ENCODE measurements around the gene ORAI3.

DNA sequence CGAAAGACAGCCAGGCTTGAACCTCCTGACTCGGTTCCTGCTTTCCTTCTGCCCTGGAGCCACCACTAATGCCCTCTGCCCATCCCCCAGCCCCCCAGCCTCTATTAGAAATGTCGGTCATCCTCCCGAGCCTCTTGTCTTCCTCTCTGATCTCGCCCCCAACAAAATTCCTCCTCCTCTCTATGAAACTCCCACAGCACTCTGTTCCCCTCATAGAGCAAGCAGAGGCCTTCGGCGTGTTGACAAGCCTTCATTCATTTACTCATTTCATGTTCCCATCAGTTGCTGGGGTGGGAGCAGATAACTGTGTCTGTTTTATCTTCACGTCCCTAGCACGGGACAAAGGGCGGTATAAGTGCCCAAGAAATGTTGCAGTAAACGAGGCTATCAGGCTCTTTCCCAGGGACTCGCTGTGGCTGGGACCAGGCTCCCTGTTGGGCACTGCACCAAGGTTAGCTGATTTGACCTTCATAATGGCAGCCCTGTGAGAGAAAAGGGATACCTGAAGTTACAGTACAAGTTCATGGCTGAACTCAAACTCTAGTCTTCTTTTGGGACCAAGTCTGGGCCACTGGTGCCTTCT lies 17.7 kb upstream of the ORAI3 start:
- TF ChIP-seq, protein P1, sequence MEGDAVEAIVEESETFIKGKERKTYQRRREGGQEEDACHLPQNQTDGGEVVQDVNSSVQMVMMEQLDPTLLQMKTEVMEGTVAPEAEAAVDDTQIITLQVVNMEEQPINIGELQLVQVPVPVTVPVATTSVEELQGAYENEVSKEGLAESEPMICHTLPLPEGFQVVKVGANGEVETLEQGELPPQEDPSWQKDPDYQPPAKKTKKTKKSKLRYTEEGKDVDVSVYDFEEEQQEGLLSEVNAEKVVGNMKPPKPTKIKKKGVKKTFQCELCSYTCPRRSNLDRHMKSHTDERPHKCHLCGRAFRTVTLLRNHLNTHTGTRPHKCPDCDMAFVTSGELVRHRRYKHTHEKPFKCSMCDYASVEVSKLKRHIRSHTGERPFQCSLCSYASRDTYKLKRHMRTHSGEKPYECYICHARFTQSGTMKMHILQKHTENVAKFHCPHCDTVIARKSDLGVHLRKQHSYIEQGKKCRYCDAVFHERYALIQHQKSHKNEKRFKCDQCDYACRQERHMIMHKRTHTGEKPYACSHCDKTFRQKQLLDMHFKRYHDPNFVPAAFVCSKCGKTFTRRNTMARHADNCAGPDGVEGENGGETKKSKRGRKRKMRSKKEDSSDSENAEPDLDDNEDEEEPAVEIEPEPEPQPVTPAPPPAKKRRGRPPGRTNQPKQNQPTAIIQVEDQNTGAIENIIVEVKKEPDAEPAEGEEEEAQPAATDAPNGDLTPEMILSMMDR (IDR thresholded peaks at IDR 0.05): no peak
- TF ChIP-seq, protein P2, sequence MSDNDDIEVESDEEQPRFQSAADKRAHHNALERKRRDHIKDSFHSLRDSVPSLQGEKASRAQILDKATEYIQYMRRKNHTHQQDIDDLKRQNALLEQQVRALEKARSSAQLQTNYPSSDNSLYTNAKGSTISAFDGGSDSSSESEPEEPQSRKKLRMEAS (CRISPR knock-in tag; IDR thresholded peaks at IDR 0.05): no peak
- no peak for TF ChIP-seq TEAD4 (CRISPR knock-in tag; IDR thresholded peaks at IDR 0.05)
- TF ChIP-seq, protein P3, sequence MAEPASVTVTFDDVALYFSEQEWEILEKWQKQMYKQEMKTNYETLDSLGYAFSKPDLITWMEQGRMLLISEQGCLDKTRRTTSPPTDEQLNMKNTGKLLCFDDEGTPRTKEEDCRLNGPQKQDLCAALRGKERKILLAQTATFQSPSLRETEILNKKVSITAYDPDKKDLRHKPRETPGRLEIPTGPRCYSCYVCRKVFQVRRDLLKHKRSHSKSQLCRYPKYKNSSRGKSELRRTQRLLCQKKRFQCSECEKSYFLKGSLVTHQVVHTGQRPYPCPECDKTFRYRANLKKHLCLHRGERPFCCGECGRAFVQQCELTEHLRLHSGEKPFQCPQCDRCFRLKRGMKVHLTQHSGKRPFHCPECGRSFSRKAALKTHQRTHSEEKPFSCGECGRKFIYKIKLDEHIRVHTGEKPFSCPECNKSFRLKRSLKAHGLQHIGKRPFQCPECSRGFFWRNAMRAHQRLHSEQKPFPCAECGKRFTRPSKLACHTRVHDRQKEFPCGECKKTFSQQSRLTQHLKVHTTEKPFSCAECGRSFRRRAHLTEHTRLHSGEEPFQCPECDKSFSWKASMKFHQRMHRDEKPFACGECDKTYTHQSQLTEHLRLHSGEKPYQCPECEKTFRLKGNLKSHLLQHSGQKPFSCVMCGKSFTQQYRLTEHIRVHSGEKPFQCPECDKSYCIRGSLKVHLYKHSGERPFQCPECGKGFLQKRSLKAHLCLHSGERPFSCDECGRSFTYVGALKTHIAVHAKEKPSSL (CRISPR knock-in tag; conservative IDR thresholded peaks at IDR 0.05): no peak
- no peak for TF ChIP-seq ZNF121 (CRISPR knock-in tag; IDR thresholded peaks at IDR 0.05)
- TF ChIP-seq ETV6 (CRISPR knock-in tag; IDR thresholded peaks at IDR 0.05): no peak
- TF ChIP-seq, protein P4, sequence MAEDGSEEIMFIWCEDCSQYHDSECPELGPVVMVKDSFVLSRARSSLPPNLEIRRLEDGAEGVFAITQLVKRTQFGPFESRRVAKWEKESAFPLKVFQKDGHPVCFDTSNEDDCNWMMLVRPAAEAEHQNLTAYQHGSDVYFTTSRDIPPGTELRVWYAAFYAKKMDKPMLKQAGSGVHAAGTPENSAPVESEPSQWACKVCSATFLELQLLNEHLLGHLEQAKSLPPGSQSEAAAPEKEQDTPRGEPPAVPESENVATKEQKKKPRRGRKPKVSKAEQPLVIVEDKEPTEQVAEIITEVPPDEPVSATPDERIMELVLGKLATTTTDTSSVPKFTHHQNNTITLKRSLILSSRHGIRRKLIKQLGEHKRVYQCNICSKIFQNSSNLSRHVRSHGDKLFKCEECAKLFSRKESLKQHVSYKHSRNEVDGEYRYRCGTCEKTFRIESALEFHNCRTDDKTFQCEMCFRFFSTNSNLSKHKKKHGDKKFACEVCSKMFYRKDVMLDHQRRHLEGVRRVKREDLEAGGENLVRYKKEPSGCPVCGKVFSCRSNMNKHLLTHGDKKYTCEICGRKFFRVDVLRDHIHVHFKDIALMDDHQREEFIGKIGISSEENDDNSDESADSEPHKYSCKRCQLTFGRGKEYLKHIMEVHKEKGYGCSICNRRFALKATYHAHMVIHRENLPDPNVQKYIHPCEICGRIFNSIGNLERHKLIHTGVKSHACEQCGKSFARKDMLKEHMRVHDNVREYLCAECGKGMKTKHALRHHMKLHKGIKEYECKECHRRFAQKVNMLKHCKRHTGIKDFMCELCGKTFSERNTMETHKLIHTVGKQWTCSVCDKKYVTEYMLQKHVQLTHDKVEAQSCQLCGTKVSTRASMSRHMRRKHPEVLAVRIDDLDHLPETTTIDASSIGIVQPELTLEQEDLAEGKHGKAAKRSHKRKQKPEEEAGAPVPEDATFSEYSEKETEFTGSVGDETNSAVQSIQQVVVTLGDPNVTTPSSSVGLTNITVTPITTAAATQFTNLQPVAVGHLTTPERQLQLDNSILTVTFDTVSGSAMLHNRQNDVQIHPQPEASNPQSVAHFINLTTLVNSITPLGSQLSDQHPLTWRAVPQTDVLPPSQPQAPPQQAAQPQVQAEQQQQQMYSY (CRISPR knock-in tag; IDR thresholded peaks at IDR 0.05): no peak
- TF ChIP-seq, protein P5, sequence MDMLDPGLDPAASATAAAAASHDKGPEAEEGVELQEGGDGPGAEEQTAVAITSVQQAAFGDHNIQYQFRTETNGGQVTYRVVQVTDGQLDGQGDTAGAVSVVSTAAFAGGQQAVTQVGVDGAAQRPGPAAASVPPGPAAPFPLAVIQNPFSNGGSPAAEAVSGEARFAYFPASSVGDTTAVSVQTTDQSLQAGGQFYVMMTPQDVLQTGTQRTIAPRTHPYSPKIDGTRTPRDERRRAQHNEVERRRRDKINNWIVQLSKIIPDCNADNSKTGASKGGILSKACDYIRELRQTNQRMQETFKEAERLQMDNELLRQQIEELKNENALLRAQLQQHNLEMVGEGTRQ (CRISPR knock-in tag; IDR thresholded peaks at IDR 0.05): no peak
- no peak for TF ChIP-seq ELF4 (CRISPR knock-in tag; IDR thresholded peaks at IDR 0.05; ENCODE audit: low read depth)
- no peak for TF ChIP-seq KAT7 (CRISPR knock-in tag; IDR thresholded peaks at IDR 0.05; ENCODE audit: borderline replicate concordance)
- no peak for TF ChIP-seq ZNF416 (CRISPR knock-in tag; IDR thresholded peaks at IDR 0.05)

Data from WTC11 (cell line).